Measurements from ENCODE around the gene ENC1.

The ENC1 gene

DNA sequence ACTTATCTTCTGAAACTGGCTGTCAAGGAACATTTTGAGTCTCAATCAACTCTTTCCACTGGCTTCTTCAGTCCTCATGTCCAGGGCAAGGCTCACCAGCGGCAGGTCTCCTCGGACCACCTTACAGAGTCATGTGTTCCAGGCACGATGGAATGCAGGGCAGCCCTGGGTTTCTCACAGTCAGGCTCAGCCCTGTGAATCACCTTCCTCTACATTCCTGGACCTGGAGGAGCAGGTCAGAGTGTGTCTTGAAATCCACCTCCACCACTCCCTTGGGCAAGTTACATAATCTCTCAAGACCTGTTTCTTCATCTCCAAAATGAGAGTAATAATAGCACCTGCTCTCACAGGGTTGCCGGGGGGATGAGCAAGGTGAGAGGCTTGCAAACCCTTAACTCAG lies 16.0 kb downstream of the ENC1 start:
- Histone ChIP-seq H3K9ac (ENCODE audit: low read length) (no peak overlapping the region), H3K36me3 (ENCODE audit: low read length) (no peaks in the 10 kb centered on the region), H3F3A (ENCODE audit: insufficient read depth) (no peaks in the 10 kb centered on the region), H4K20me1 (ENCODE audit: low read depth, low read length) (no peaks in the 10 kb centered on the region), H3K9me2 (replicated peaks; ENCODE audit: insufficient read depth, low read length) (no peaks in the 10 kb centered on the region), H2AFZ (ENCODE audit: low read depth, low read length, severe bottlenecking) (no peak overlapping the region), H3K9me3 (ENCODE audit: insufficient read depth, low read length) (no peaks in the 10 kb centered on the region), H3K4me3 (ENCODE audit: insufficient read depth, low read length, poor library complexity, severe bottlenecking) (no peak overlapping the region), H3K27ac (ENCODE audit: low read depth, low read length) (no peak overlapping the region), H3K79me2 (ENCODE audit: insufficient read depth, low read length) (no peaks in the 10 kb centered on the region), H3K4me2 (ENCODE audit: low read depth, low read length, poor library complexity, severe bottlenecking) (no peak overlapping the region), H3K27me3 (ENCODE audit: low read length) (no peaks in the 10 kb centered on the region)
- no peak for TF ChIP-seq EZH2phosphoT487 (conservative IDR thresholded peaks at IDR 0.05; ENCODE audit: low read length)
- TF ChIP-seq, protein P1, sequence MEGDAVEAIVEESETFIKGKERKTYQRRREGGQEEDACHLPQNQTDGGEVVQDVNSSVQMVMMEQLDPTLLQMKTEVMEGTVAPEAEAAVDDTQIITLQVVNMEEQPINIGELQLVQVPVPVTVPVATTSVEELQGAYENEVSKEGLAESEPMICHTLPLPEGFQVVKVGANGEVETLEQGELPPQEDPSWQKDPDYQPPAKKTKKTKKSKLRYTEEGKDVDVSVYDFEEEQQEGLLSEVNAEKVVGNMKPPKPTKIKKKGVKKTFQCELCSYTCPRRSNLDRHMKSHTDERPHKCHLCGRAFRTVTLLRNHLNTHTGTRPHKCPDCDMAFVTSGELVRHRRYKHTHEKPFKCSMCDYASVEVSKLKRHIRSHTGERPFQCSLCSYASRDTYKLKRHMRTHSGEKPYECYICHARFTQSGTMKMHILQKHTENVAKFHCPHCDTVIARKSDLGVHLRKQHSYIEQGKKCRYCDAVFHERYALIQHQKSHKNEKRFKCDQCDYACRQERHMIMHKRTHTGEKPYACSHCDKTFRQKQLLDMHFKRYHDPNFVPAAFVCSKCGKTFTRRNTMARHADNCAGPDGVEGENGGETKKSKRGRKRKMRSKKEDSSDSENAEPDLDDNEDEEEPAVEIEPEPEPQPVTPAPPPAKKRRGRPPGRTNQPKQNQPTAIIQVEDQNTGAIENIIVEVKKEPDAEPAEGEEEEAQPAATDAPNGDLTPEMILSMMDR (IDR thresholded peaks at IDR 0.05; ENCODE audit: insufficient read depth, low read length, poor library complexity, severe bottlenecking) = no peak

DNA sequence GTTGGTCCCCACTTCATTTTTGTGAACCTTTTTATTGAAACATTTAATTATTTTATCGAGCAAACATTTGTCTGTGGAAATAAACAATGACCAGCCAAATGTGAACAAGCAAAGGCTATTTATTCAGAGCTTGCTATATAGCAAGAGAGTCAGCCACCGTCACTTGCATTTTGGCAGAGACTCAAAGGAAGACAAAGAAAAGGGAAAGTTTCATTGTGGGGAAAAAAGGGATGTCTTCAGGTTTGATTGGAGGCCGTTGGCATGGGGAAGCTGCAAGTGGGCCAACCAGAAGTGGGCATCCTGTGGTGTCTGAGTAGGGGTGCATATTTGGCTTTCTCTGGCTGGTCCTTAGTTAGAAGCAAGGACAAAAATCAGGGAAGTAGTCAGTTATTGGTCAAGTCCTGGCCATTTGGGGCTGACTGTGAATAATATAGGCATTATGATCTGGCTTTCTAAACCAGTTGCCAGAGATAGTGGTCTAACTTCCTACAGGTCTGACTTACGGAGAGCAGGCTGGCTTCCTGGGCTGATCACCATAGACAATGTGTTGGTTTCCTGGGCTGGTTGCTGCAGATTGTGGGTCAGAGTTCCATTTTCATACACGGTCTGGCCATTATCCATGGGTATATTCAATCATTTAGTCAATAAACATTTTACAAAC lies 16.6 kb downstream of the ENC1 start:
- Histone ChIP-seq H3K79me2 (ENCODE audit: insufficient read depth, low read length) (no peaks in the 10 kb centered on the region), H3K9me3 (ENCODE audit: insufficient read depth, low read length) (no peaks in the 10 kb centered on the region), H4K20me1 (ENCODE audit: low read depth, low read length) (no peaks in the 10 kb centered on the region), H3K9me2 (replicated peaks; ENCODE audit: insufficient read depth, low read length) (no peaks in the 10 kb centered on the region), H3K4me3 (ENCODE audit: insufficient read depth, low read length, poor library complexity, severe bottlenecking) (no peak overlapping the region), H3K27ac (ENCODE audit: low read depth, low read length) (no peak overlapping the region), H3K9ac (ENCODE audit: low read length) (no peak overlapping the region), H2AFZ (ENCODE audit: low read depth, low read length, severe bottlenecking) (no peak overlapping the region), H3K4me2 (ENCODE audit: low read depth, low read length, poor library complexity, severe bottlenecking) (no peak overlapping the region), H3K36me3 (ENCODE audit: low read length) (no peaks in the 10 kb centered on the region), H3K27me3 (ENCODE audit: low read length) (no peaks in the 10 kb centered on the region), H3F3A (ENCODE audit: insufficient read depth) (no peaks in the 10 kb centered on the region)
- TF ChIP-seq, protein P1 (IDR thresholded peaks at IDR 0.05; ENCODE audit: insufficient read depth, low read length, poor library complexity, severe bottlenecking) = no peak
- TF ChIP-seq EZH2phosphoT487 (conservative IDR thresholded peaks at IDR 0.05; ENCODE audit: low read length) = no peak

DNA sequence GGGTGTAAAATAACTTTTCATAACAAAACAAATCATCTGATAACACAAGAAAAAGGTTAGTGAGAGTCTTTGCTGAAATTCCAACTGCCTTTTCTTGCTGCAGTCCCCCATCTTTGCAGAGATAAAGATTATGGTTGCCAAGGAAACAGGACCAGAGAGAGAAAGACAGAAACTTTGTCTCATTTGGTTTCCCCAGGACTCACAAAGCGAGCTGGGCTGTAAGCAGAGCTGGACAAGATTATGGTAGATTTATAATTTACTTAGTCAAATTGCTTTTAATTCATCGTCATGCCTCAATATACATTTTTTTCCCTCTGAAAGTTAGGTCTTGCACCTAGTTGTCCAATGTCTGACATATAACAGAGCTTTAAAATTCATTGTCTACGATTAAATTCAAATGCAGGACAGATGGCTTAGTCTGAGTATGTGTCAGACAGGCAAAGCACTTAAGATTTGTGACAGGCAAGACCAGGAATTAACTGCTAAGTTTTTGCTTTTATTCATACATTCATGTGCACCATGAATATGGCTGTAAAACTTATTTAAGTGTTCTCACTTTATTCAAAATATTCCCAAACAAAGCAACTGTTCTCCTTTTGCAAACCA lies 17.4 kb downstream of the ENC1 start:
- Histone ChIP-seq H3K4me2 (ENCODE audit: low read depth, low read length, poor library complexity, severe bottlenecking) (no peak overlapping the region), H3K27ac (ENCODE audit: low read depth, low read length) (no peak overlapping the region), H3K27me3 (ENCODE audit: low read length) (no peaks in the 10 kb centered on the region), H3K9ac (ENCODE audit: low read length) (no peak overlapping the region), H3K79me2 (ENCODE audit: insufficient read depth, low read length) (no peaks in the 10 kb centered on the region), H2AFZ (ENCODE audit: low read depth, low read length, severe bottlenecking) (no peak overlapping the region), H4K20me1 (ENCODE audit: low read depth, low read length) (no peaks in the 10 kb centered on the region), H3K9me3 (ENCODE audit: insufficient read depth, low read length) (no peaks in the 10 kb centered on the region), H3K36me3 (ENCODE audit: low read length) (no peaks in the 10 kb centered on the region), H3K4me3 (ENCODE audit: insufficient read depth, low read length, poor library complexity, severe bottlenecking) (no peak overlapping the region), H3F3A (ENCODE audit: insufficient read depth) (no peaks in the 10 kb centered on the region), H3K9me2 (replicated peaks; ENCODE audit: insufficient read depth, low read length) (no peaks in the 10 kb centered on the region)
- TF ChIP-seq, protein P1 (IDR thresholded peaks at IDR 0.05; ENCODE audit: insufficient read depth, low read length, poor library complexity, severe bottlenecking) = no peak
- no peak for TF ChIP-seq EZH2phosphoT487 (conservative IDR thresholded peaks at IDR 0.05; ENCODE audit: low read length)
